ENCODE data around the gene ISG20. TPM values are rescaled to one million over a fixed set of nuclear protein-coding genes. Genes with fewer than 3 reads are reported as not detected.

Gene ISG20
- polyA plus RNA-seq, 1 donor = 4.9 TPM

DNA sequence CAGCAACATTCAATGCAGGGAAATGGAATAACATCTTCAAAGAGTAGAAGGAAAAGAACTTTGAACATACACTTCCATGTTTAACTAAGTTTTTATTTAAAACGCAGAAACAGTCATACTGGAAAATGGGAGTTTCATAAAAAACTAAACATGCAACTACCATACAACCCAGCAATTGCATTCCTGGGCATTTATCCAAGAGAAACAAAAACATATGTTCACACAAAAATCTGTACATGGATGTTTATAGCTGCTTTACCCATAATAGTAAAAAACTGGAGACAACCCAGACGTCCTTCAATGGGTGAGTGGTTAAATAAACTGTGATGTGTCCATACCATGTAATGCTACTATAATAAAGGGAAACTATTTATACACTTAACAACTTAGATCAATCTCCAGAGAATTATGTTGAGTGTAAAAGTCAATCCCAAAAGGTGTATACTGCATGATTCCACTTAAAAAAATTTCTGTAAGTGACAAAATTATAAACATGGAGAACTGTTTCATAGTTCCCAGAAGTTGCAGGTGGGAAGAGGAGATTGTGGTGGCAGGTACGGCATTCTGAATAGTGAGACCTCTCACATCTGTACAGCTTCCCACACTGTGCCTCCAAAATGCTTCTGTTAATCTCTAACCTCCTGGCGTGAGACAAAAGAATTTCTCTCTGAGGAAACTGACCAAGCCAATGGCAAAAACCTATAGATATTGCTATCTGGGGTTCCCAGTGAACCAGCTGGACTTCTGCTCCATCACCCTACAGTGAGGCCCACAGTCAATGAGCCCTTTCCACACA, 23.1 kb downstream of the ISG20 start:
- H3K9me3 ChIP-seq (ENCODE audit: control insufficient read depth, low read depth, low read length) = no peaks in the 10 kb centered on the region
- H3K27ac ChIP-seq (ENCODE audit: low read length) = no peak overlapping the region
- H3K36me3 ChIP-seq (ENCODE audit: control insufficient read depth, insufficient read depth, low read length) = no peaks in the 10 kb centered on the region
- H3K4me1 ChIP-seq (ENCODE audit: control insufficient read depth, insufficient read depth, low read length) = no peaks in the 10 kb centered on the region
- no peak overlapping the region for H3K4me3 ChIP-seq (ENCODE audit: low read length)
- DNase-seq = no peak
- H3K27me3 ChIP-seq (ENCODE audit: control insufficient read depth, insufficient read depth, low read length) = peaks cover 4% of the 10 kb centered on the region
- WGBS (ENCODE audit: insufficient coverage, low lambda C conversion rate) = 100% methylated on average over 1 of the region's 4 CpGs

DNA sequence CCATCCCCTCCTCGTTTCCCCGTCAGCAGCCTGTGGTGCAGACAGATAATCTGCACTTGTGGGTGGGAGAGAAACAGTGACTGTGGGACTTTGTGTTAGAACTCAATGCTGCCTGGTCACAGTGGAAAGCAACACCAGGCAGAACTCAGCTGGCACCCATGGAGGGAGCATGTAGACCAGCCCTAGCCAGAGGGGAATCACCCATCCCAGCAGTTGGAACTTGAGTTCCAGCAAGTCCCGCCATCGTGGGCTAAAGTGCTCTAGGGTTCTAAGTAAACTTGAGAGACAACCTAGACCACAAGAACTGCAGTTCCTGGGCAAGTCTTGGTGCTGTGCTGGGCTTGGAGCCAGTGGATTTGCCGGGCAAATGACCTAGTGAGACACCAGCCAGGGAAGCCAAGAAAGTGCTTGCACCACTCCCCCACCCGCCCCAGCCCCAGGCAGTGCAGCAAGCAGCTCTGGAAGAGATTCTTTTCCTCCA, 24.4 kb downstream of the ISG20 start:
- Histone ChIP-seq H3K4me3 (ENCODE audit: low read length) (no peak overlapping the region), H3K27ac (ENCODE audit: low read length) (no peak overlapping the region), H3K9me3 (ENCODE audit: control insufficient read depth, low read depth, low read length) (no peaks in the 10 kb centered on the region), H3K27me3 (ENCODE audit: control insufficient read depth, insufficient read depth, low read length) (no peaks in the 10 kb centered on the region), H3K4me1 (ENCODE audit: control insufficient read depth, insufficient read depth, low read length) (no peaks in the 10 kb centered on the region), H3K36me3 (ENCODE audit: control insufficient read depth, insufficient read depth, low read length) (no peaks in the 10 kb centered on the region)
- WGBS (ENCODE audit: insufficient coverage, low lambda C conversion rate) = no CpG with 5 or more reads among the region's 6 CpGs
- no peak for DNase-seq

DNA sequence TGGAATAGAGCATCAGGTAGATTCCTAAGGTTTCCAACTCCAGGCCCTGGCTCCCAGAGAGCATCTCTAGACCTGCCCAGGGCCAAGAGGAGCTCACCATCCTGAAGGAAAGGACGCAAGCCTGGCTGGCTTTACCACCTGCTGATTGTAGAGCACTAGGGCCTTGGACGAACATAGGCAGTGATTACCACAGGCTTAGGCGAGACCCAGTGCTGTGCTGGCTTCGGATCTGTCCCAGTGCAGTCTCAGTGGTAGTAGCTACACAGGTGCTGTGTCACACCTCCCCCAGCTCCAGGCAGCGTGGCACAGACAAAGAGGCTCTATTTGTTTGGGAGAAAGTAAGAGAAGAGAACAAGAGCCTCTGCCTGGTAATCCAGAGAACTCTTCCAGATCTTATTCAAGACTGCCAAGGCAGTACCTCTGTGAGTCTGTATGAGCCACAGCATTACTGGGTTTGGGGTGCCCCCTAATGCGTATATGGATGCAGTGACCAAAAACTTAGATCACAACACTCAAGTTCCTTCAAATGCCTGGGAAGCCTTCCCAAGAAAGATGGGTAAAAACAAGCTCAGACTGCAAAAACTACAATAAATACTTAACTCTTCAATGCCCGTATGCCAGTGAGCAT, 25.4 kb downstream of the ISG20 start:
- H3K4me3 ChIP-seq (ENCODE audit: low read length) = no peak overlapping the region
- no peak for DNase-seq
- H3K27me3 ChIP-seq (ENCODE audit: control insufficient read depth, insufficient read depth, low read length) = no peaks in the 10 kb centered on the region
- no peaks in the 10 kb centered on the region for H3K36me3 ChIP-seq (ENCODE audit: control insufficient read depth, insufficient read depth, low read length)
- no CpG with 5 or more reads among the region's 7 CpGs for WGBS (ENCODE audit: insufficient coverage, low lambda C conversion rate)
- no peaks in the 10 kb centered on the region for H3K4me1 ChIP-seq (ENCODE audit: control insufficient read depth, insufficient read depth, low read length)
- no peaks in the 10 kb centered on the region for H3K9me3 ChIP-seq (ENCODE audit: control insufficient read depth, low read depth, low read length)
- no peak overlapping the region for H3K27ac ChIP-seq (ENCODE audit: low read length)

DNA sequence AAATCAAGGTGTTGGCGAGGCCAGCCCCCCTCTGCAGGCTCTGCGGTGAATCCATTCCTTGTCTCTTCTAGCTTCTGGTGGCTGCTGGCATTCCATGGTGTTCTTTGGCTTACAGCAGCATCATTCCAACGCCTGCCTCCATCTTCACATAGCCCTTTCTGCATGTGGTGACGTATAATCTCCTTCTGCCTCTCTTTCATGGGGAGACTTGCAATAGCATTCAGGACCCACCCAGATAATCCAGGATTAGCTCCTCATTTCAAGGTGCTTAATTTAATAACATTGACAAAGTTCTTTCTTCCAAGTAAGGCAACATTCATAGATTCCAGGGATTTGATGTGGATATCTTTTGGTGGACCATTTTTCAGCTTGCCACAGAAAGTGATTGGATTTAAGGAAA, 35.8 kb downstream of the ISG20 start:
- H3K27ac ChIP-seq (ENCODE audit: low read length) = no peak overlapping the region
- H3K9me3 ChIP-seq (ENCODE audit: control insufficient read depth, low read depth, low read length) = no peaks in the 10 kb centered on the region
- no peaks in the 10 kb centered on the region for H3K4me1 ChIP-seq (ENCODE audit: control insufficient read depth, insufficient read depth, low read length)
- H3K36me3 ChIP-seq (ENCODE audit: control insufficient read depth, insufficient read depth, low read length) = no peaks in the 10 kb centered on the region
- H3K27me3 ChIP-seq (ENCODE audit: control insufficient read depth, insufficient read depth, low read length) = no peaks in the 10 kb centered on the region
- no peak overlapping the region for H3K4me3 ChIP-seq (ENCODE audit: low read length)
- WGBS (ENCODE audit: insufficient coverage, low lambda C conversion rate) = no CpG with 5 or more reads among the region's 4 CpGs
- DNase-seq = no peak

GRCh38 chr15:88678755-88679154, 39.9 kb downstream of the ISG20 start:
- Histone ChIP-seq H3K4me3 (ENCODE audit: low read length) (no peak overlapping the region), H3K27me3 (ENCODE audit: control insufficient read depth, insufficient read depth, low read length) (no peaks in the 10 kb centered on the region), H3K27ac (ENCODE audit: low read length) (no peak overlapping the region), H3K9me3 (ENCODE audit: control insufficient read depth, low read depth, low read length) (no peaks in the 10 kb centered on the region), H3K4me1 (ENCODE audit: control insufficient read depth, insufficient read depth, low read length) (peaks cover 10% of the 10 kb centered on the region), H3K36me3 (ENCODE audit: control insufficient read depth, insufficient read depth, low read length) (no peaks in the 10 kb centered on the region)
- no peak for DNase-seq
- 100% methylated on average over 2 of the region's 6 CpGs for WGBS (ENCODE audit: insufficient coverage, low lambda C conversion rate)

DNA sequence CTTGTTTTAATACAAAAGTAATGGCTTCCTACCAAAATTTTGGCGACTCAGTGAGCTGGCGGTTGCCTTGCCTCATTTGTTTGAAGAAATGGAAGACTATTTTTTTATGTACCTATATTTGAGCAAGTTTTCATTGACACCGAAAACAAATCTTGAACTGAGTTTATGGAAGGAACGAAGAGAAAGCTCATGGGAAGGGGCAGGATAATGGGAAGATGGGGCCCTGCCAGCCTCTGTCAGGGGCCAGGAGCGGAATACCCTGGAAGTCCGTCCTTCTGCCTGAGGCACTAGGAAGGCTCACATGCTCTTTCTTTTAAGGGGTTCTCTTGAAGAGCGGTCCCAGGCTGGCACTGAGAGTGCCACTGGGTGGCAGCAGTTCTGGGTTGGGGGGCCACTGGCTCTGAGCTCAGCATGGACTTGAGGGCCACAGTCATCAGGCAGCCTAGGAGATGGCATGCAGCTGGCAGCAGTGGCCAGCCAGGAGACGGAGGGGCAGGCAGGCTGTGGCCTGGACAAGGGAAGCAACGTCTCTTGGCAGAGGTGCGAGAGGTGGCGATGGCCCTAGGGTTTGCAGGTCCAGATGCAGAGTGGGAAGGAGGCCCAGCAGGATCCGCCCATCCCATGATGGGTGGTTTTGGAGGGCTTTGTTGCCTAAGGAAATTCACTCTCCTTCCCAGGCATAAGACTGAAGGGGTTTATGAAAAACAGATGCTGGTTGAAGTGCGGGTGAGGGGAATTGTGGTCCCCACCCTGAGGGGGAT, 41.6 kb downstream of the ISG20 start:
- H3K36me3 ChIP-seq (ENCODE audit: control insufficient read depth, insufficient read depth, low read length) = no peaks in the 10 kb centered on the region
- no peak for DNase-seq
- no peak overlapping the region for H3K27ac ChIP-seq (ENCODE audit: low read length)
- H3K4me1 ChIP-seq (ENCODE audit: control insufficient read depth, insufficient read depth, low read length) = peaks cover 10% of the 10 kb centered on the region
- no peaks in the 10 kb centered on the region for H3K9me3 ChIP-seq (ENCODE audit: control insufficient read depth, low read depth, low read length)
- H3K4me3 ChIP-seq (ENCODE audit: low read length) = no peak overlapping the region
- H3K27me3 ChIP-seq (ENCODE audit: control insufficient read depth, insufficient read depth, low read length) = no peaks in the 10 kb centered on the region
- 93% methylated on average over 2 of the region's 13 CpGs for WGBS (ENCODE audit: insufficient coverage, low lambda C conversion rate)

GRCh38 chr15:88681610-88682221, 42.9 kb downstream of the ISG20 start:
- H3K4me1 ChIP-seq (ENCODE audit: control insufficient read depth, insufficient read depth, low read length) = peaks cover 10% of the 10 kb centered on the region
- no peak overlapping the region for H3K4me3 ChIP-seq (ENCODE audit: low read length)
- no peaks in the 10 kb centered on the region for H3K27me3 ChIP-seq (ENCODE audit: control insufficient read depth, insufficient read depth, low read length)
- H3K9me3 ChIP-seq (ENCODE audit: control insufficient read depth, low read depth, low read length) = no peaks in the 10 kb centered on the region
- DNase-seq = peak; percentile 38 to 62
- no CpG with 5 or more reads among the region's 13 CpGs for WGBS (ENCODE audit: insufficient coverage, low lambda C conversion rate)
- no peaks in the 10 kb centered on the region for H3K36me3 ChIP-seq (ENCODE audit: control insufficient read depth, insufficient read depth, low read length)
- H3K27ac ChIP-seq (ENCODE audit: low read length) = peak overlapping the region; percentile 42

GRCh38 chr15:88684345-88684744, 45.5 kb downstream of the ISG20 start:
- Histone ChIP-seq H3K9me3 (ENCODE audit: control insufficient read depth, low read depth, low read length) (no peaks in the 10 kb centered on the region), H3K4me3 (ENCODE audit: low read length) (no peak overlapping the region), H3K4me1 (ENCODE audit: control insufficient read depth, insufficient read depth, low read length) (peaks cover 10% of the 10 kb centered on the region), H3K36me3 (ENCODE audit: control insufficient read depth, insufficient read depth, low read length) (no peaks in the 10 kb centered on the region), H3K27me3 (ENCODE audit: control insufficient read depth, insufficient read depth, low read length) (no peaks in the 10 kb centered on the region), H3K27ac (ENCODE audit: low read length) (no peak overlapping the region)
- no peak for DNase-seq
- WGBS (ENCODE audit: insufficient coverage, low lambda C conversion rate) = no CpG with 5 or more reads among the region's 3 CpGs

GRCh38 chr15:88686166-88686565, 47.4 kb downstream of the ISG20 start:
- Histone ChIP-seq H3K9me3 (ENCODE audit: control insufficient read depth, low read depth, low read length) (no peaks in the 10 kb centered on the region), H3K27ac (ENCODE audit: low read length) (no peak overlapping the region), H3K4me1 (ENCODE audit: control insufficient read depth, insufficient read depth, low read length) (peaks cover 10% of the 10 kb centered on the region), H3K4me3 (ENCODE audit: low read length) (no peak overlapping the region), H3K36me3 (ENCODE audit: control insufficient read depth, insufficient read depth, low read length) (no peaks in the 10 kb centered on the region), H3K27me3 (ENCODE audit: control insufficient read depth, insufficient read depth, low read length) (no peaks in the 10 kb centered on the region)
- DNase-seq = no peak
- WGBS (ENCODE audit: insufficient coverage, low lambda C conversion rate) = no CpG with 5 or more reads among the region's 2 CpGs

- Histone ChIP-seq H3K36me3 (ENCODE audit: control insufficient read depth, insufficient read depth, low read length) (no peaks in the 10 kb centered on the region), H3K4me1 (ENCODE audit: control insufficient read depth, insufficient read depth, low read length) (no peaks in the 10 kb centered on the region), H3K27ac (ENCODE audit: low read length) (no peak overlapping the region), H3K27me3 (ENCODE audit: control insufficient read depth, insufficient read depth, low read length) (no peaks in the 10 kb centered on the region), H3K4me3 (ENCODE audit: low read length) (no peak overlapping the region), H3K9me3 (ENCODE audit: control insufficient read depth, low read depth, low read length) (no peaks in the 10 kb centered on the region)
- no peak for DNase-seq
- 93% methylated on average over 2 of the region's 8 CpGs for WGBS (ENCODE audit: insufficient coverage, low lambda C conversion rate)
Measured at GRCh38 chr15:88688394-88688933, 49.6 kb downstream of the ISG20 start.

All from large intestine (tissue), 3 donors.